Panc1 (cell line): Measurements from ENCODE around the gene TMED9.

Experiments used
- POLR2AphosphoS5 ChIP-seq: IDR thresholded peaks from 2 replicates; pipeline ENCODE4 v1.6.1; 2012; ENCODE audit warnings: mild to moderate bottlenecking, low read depth, low read length, moderate library complexity
- TF ChIP-seq, protein P1 (sequence below): fragments of 450-650 bp; IDR thresholded peaks from 2 replicates; pipeline ENCODE4 v1.5.1; 2017; ENCODE audit warnings: mild to moderate bottlenecking

- TF ChIP-seq, protein P1, sequence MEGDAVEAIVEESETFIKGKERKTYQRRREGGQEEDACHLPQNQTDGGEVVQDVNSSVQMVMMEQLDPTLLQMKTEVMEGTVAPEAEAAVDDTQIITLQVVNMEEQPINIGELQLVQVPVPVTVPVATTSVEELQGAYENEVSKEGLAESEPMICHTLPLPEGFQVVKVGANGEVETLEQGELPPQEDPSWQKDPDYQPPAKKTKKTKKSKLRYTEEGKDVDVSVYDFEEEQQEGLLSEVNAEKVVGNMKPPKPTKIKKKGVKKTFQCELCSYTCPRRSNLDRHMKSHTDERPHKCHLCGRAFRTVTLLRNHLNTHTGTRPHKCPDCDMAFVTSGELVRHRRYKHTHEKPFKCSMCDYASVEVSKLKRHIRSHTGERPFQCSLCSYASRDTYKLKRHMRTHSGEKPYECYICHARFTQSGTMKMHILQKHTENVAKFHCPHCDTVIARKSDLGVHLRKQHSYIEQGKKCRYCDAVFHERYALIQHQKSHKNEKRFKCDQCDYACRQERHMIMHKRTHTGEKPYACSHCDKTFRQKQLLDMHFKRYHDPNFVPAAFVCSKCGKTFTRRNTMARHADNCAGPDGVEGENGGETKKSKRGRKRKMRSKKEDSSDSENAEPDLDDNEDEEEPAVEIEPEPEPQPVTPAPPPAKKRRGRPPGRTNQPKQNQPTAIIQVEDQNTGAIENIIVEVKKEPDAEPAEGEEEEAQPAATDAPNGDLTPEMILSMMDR: no peak
- no peak for TF ChIP-seq POLR2AphosphoS5
These were observed 3.1 kb downstream of the TMED9 start for GRCh38 chr5:177595026-177595585.
